DMS153 treated with DMSO at 0.1 percent for 48 hours (cell line): ENCODE results near the gene AMN.

ENCODE experiments used
- DNase-seq: peaks from one replicate; lab custom pipeline; 2025; ENCODE audit not compliant: unreplicated experiment; lab: John Stamatoyannopoulos, UW

The AMN gene

GRCh38 chr14:102927878-102928411, 5.5 kb downstream of the AMN start:
- no peak for DNase-seq

GRCh38 chr14:102928412-102929240, 6.2 kb downstream of the AMN start:
- no peak for DNase-seq

DNA sequence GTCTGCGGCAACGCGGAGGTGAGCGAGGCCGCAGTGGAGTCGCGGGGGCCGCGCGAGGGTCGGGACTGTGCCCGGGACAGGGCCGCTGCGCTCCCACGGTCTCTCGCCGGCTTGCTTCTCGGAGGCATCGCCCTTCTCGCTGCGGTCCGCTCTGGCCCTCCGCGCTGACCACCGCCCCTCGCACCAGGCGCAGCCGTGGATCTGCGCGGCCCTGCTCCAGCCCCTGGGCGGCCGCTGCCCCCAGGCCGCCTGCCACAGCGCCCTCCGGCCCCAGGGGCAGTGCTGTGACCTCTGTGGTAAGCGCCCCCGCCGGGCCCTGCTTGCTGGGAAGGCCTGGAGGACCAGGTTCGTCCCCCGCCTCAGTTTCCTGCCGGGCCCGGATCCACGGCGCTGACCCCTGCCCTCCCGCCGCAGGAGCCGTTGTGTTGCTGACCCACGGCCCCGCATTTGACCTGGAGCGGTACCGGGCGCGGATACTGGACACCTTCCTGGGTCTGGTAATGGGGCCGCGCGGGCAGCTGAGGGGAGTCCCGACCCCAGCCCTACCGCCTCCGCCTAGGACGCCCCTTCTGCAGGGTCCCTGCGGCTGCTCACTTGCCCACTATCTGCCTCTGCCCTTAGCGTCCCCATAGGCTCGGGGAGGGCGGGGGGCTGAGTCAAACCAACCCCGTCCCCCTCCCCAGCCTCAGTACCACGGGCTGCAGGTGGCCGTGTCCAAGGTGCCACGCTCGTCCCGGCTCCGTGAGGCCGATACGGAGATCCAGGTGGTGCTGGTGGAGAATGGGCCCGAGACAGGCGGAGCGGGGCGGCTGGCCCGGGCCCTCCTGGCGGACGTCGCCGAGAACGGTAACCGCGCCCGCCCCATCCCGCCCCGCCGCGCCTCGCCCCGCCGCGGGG, 7.0 kb downstream of the AMN start:
- no peak for DNase-seq

GRCh38 chr14:102930138-102930752, 7.8 kb downstream of the AMN start:
- no peak for DNase-seq

DNA sequence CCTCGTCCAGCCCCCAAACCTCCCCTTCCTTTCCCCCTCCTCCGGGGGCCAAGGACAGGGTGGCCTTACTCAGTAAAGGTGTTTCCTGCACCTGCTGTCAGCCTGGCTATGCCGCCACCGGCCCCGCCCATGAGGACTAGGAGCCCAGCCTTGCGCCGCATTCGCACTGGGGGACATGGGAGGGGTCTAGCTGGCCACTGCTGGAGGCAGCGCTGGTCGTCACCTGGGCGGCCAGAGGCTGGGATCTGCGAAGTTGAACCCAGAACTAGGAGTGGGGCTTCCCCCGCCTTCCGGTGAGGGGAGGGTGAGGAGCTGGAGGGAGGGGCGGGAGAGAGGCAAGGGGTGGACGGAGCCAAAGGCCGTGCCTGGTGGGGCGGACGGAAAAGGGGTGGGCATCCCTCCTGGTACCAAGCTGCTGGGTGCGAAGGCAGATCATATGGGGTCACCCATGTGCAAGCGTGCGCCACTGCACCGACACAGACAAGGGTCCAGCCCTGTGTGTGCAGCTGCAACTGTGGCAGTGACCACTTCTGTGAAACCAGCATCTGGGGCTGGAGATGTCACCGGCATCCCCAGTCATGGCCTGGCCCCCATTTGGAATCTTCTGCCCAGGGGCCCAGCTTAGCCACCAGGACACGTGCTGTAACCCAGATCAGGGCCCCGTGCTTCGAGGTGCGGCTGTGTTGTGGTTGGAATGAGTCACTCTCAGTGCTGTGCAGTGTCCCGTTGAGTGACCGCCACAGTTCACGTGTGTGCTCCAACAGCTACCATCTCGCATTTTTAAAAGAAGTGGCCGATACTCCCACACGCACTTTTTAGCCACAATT, 8.5 kb downstream of the AMN start:
- DNase-seq = no peak

- no peak for DNase-seq
These were observed 9.3 kb downstream of the AMN start for GRCh38 chr14:102931580-102932285.

GRCh38 chr14:102932484-102933248, 10.2 kb downstream of the AMN start:
- no peak for DNase-seq

GRCh38 chr14:102933618-102934231, 11.3 kb downstream of the AMN start:
- no peak for DNase-seq

- no peak for DNase-seq
These were observed 13.3 kb downstream of the AMN start for GRCh38 chr14:102935756-102936155.

DNA sequence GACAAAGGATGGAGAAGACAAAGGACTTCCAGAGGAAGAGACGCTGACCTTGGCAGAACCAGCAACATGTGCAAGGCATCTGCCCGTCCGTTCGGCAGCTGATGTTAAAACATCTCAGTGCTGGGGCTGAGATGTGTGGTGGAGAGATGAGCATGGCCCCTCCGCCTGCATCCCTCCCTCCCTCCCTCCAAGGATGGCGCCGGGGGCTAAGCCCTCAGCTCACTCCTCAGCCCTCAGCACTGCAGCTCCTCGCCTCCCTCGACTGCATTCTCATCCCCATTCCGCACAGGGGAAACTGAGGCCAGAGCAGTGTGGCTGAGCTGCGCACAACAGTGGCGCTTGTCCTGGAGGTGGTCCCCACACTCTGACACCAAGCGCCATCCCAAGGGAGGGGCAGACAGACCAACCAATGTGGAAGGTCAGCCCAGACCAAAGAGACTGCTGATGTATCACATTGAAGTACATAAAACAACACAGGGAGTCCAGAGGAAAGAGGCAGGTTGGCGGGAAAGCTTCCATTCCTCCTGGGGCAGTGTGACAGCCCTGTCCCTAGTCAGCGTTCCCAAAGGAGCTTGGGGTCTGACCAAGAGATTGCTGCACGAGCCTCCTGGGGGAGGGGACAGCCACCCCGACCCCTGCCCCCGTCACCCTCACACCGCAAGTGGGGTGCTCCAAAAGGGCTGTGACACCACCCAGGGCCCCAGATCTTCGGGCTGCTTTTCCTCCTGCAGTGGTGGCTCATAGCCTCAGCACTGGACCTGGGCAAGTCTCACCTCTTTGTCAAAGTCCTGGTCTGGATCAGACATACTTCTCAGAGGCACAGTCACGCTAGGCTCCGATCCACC, 15.1 kb downstream of the AMN start:
- DNase-seq = no peak

DNA sequence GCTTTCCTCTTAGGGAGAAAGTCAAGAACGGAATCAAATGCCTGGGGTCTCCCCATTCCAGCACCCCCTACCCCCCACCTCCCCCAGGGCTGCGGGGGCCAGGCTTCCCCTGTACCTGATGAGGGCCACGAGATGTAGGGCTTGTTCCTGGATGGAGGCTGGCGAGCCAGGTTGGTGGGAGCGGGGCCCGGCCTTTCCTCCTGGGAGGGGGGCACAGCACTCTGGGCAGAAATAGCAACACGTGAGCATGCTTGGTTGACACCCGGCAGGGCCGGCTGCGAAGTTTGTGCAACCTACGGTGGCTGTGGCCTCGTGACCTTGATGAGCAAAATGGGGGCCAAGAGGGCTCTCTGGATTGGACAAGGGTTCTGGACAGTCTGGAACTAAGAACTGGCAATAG, 15.7 kb downstream of the AMN start:
- no peak for DNase-seq

DNA sequence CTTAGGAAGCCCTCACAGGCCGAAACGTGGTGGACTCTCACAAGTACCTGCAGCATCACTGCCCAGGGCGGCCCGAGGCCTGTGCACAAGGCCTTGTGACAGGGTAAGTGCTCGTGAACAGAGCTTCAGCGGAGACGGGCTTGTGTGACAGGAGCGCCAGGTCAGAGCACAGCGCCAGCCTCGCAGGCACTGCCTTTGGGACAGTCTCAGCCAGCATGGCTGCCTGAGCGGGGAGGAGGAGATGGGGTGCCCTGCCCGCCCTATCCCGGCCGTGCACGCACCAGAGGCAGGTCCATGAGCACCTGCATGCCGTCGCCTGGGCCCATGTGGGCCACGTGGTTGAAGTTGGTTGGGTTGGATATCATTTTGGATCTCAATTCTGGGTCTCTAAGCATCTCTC, 16.9 kb downstream of the AMN start:
- no peak for DNase-seq

- DNase-seq = no peak
These were observed 17.5 kb downstream of the AMN start for GRCh38 chr14:102939820-102940561.

DNA sequence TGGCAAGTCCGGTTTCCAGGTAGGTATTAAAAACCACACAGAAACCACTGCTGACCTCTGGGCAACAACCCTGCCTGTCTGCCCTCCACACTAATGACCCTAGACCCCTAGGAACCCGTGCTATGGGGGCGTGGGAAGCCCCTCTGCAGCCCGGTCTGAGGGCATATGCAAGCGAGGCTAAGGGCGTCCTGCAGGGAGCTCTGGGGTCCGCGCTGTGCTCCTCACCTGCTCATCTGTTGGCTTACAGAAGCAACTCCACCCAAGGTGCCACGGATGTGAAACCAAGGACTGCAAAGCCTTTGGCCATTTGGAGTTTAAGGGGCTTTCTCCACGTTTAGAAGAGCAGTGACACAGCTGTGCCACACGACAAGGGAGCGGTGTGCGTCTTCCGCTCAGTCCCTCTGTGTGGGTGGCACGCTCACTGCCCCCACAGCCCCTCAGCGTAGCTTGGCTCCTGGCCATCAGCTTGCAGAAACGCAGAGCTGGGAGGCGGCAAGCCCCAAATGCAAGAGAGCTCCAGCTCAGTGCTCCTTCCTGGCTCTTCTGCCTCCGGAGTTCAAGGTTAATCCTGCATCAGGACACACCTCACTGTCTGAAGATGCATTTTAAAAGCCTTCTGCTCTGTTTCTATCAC, 18.4 kb downstream of the AMN start:
- no peak for DNase-seq

DNA sequence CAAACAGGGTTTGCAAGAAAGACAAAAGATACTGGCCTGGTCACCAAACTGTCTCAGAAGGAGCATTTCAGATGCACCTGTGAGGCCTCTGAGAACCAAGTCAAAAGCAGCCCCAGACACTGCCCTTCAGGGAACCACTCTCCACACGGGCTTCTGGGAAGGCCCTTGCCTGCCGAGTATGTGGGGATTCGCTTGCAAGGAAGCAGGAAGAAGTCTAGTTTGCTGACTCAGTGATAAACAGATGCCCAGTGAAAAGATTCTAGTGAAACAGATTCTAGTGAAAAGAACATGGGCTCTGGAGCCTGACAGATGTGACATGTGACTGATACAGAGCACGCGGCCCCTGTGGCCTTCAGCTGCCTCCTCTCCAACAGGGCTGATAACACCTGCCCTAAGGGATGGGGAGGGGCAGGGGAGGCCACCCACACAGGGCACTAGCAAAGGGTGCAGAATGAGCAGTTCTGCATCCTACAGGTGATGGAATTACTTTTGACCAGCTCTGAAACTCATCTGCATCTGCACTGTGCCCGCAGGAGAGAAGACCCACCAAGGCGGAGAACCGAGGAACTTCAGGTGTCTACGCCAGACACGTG, 19.1 kb downstream of the AMN start:
- DNase-seq = no peak

GRCh38 chr14:102942069-102942468, 19.6 kb downstream of the AMN start:
- DNase-seq = no peak
